ENCODE measurements around the gene WDR59. TPM values are rescaled to one million over a fixed set of nuclear protein-coding genes. Genes with fewer than 3 reads are reported as not detected.
"Not testable (repeated sequence)": the region's sequence is repeated elsewhere in the genome, so short reads cannot be mapped to it uniquely, and the experiment has no call there.

The WDR59 gene
- total RNA-seq, 1 donor from 2014 or later, result 16.3 TPM

DNA sequence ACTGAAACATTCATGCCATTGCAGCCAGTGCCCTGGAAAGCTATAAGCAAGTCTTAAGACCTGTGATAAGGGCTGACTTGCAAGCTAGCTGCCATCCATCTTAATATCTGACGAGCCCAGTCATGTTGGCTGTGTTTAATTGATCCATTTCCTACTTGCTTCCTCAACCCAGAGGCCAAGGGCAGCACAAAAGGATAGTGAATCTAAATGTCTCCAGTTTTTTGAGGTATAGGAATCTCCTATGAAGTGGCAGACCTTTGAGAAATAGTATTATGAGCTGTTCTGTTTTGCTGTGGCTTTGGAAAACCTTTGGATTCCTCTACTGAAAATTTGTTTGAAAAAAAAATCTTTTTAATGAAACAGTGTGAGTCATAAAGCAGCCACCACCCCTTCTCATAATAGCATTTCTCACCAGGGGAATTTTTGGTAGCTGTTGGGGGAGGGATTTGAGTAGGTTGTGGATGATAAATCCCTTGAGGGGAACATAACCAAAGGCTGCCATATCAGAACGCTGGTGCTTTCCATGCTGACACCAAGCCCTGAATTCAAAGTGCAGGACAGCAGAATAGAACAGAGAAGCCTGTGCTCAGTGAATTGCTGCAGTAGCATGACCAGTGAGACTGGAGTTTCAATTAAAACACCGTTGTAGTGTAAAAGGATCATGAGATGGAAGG, 26.8 kb upstream of the WDR59 start:
- DNase-seq, result peak; percentile 81

GRCh38 chr16:75010427-75010826, 25.5 kb upstream of the WDR59 start:
- DNase-seq, result no peak

- DNase-seq, result no peak
Measured at GRCh38 chr16:75007443-75007842, 22.5 kb upstream of the WDR59 start.

GRCh38 chr16:75005697-75006096, 20.8 kb upstream of the WDR59 start:
- no peak for DNase-seq

DNA sequence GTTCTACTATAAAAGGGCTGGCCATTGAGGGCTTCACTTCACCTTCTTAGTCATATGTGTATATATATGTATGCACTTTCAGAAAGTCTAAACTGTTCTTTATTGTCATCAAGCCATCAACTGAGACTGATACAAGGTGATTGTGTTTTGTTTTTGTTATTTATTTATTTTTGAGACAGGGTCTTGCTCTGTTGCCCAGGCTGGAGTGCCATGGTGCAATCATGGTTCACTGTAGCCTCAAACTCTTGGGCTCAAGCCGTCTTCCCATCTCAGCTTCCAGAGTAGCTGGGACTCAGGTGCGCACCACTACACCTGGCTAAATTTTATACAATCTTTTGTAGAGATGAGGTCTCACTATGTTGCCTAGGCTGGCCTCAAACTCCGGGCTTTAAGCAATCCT, 19.5 kb upstream of the WDR59 start:
- DNase-seq, result no peak

- no peak for DNase-seq
Measured at GRCh38 chr16:75003931-75004330, 19.0 kb upstream of the WDR59 start.

GRCh38 chr16:75002474-75002873, 17.6 kb upstream of the WDR59 start:
- DNase-seq, result no peak

DNA sequence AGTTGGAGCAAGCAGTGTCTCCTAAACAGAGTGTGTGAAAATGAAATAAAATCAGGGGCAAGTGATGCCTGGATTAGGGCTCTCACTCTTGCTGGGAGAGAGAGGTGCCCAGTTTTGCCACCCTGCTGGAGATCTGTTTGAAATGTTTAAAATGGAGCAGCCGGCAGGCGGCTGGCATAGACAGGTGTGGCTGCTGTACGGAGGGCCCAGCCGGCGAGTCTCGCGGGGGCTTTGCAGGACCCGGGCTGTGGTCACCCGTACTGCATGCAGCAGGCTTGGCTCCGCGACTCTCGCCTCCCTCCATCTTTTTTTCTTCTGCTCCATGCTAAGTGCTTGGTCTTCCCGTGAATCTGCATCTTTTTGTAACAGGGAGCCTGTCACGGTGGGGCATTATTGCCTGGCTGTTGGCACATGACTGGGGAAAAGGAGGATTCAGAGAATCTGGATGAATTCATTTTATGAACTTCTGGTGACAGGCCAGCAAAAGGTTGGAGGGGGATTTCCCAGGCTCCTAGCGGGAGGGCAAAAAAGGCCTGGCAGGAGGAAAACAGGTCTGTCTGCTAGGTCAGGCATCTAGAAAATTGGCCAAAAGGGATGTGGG, 15.7 kb upstream of the WDR59 start:
- DNase-seq, result peak; percentile 34

DNA sequence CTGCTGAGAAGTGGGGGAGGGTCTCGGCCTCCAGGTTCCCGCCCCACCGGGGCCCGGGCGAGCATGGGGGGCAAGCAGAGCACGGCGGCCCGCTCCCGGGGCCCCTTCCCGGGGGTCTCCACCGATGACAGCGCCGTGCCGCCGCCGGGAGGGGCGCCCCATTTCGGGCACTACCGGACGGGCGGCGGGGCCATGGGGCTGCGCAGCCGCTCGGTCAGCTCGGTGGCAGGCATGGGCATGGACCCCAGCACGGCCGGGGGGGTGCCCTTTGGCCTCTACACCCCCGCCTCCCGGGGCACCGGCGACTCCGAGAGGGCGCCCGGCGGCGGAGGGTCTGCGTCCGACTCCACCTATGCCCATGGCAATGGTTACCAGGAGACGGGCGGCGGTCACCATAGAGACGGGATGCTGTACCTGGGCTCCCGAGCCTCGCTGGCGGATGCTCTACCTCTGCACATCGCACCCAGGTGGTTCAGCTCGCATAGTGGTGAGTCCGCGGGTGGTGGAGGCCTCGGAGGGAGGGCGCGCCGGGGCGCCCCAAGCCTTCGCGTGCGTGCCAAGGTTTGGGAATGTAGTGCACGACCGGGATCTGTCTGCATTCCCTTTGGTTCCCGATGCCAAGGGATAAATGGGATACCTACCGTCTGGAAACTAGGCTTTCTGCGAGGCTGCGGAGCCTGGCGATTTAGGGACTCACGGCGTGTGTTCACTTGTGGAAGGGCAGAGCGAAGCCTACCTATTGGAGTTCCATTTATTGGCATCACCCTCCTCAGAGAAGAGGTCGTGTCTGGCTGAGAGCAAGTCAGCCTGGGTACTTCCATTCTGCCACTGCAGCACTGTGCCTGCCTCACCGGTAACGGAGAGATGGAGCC, 14.9 kb upstream of the WDR59 start:
- peak; percentile 35 for DNase-seq

DNA sequence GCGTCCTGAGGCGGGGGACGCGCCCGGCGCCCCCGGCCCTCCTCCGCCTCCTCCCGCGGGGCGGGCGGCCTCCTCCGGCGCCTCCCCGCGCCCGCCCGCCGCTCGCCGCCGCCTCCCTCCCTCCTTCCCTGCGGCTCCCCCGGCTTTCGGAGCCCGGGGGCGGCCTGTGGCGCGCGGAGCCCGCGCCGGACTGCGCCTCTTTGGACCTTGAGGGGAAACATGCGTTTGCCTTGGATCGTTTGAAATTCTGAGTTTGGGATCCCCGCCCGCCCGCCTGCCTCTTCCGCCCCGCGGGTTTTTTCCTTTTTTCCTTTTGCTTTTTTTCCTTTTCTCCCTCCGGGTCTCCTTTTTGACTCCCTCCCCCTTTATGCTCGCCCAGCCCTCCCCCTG, 14.3 kb upstream of the WDR59 start:
- peak; percentile 28 for DNase-seq

DNA sequence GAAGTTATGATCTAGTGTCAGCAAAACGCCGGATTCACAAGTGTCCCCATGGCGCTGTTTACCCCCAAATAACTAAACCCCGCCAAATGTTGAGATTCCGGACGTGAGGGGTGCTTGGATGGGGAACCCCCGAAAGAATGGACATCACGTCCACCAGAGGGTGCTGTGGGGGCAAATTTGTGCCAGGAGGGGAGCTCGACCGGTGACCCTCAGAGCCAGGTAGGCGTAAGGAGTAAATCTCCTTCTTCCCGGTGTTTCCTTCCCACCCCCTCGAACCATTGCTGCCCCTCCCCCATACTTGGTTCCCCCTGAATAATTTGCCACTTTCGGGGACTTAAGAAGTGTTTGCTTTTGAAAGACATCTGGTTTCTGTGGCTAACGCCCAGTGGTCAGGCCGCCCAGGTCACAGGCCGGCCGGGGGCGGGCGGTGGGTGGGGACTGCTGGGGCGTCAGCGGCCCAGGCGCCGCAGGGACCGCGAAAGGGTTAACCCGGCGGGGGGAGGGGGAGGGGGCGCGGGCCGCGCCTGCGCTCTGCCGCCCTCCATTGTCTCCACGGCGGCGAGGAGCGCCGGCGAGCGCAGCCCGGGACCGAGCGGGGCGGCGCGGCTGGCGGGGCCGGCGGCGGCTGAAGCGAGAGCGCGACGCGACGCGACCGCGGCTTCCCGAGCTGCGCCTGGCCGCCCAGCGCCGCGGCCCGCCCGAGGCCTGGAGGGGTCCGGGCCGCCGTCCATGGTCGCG, 13.7 kb upstream of the WDR59 start, which contains the start of gene ZNRF1:
ZNRF1 (plus strand) TSS at position 544 of the 738 bp plus-strand sequence. CDS start 648 bp downstream, outside the sequence.
- DNase-seq, result peak; percentile 86

DNA sequence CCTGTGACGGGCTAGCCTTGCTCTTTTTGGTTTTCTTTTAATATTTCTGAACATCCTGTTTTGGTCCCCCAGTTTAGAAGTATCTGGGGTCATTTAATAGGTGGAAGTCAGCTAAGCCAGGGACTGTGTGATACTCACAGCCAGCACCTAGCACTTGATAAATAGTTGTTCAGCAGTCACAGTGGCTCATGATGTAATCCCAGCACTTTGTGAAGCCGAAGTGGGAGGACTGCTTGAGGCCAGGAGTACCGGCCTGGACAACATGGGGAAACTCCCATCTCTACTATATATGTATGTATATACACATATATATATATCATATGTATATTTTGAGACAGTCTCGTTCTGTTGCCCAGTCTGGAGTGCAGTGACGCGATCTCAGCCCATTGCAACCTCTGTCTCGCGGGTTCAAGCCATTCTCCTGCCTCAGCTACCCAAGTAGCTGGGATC, 12.1 kb upstream of the WDR59 start:
- DNase-seq, result no peak

GRCh38 chr16:74995986-74996385, 11.1 kb upstream of the WDR59 start:
- DNase-seq, result no peak

DNA sequence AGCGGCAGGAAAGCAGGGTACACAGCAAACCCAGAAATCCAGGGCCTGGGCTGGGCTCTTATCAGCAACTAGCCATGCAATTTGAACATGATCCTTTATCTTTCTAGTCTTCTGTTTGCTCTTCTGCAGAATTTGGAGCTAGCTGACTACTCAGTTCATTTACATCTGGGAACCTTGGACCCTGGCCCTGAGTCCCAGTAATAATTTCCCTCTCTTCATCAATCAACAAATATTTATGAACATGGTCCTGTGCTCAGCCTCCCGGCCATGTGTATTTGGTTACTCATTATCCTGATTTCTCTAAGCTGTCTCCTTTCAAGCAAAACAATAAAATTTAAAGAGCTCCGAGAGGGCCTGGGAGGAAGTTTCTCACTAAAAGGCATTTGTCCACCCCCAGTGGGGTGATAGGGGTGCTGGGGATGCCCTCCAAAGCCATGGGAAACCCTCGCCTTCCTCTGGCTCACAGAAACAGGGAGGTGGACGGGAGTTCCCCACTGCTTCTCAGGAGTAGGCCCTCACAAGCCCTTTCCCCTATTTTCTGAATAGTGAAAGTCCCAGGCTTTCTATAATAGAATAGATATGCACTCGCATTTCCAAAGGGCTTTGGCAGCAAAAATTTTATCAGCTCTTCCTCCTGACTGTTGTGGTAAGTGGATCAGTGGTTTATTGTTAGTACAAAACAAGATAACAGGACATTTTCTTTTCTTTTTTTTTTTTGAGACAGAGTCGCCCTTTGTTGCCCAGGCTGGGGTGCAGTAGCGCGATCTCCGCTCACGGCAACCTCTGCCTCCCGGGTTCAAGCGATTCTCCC, 6.9 kb upstream of the WDR59 start:
- no peak for DNase-seq

DNA sequence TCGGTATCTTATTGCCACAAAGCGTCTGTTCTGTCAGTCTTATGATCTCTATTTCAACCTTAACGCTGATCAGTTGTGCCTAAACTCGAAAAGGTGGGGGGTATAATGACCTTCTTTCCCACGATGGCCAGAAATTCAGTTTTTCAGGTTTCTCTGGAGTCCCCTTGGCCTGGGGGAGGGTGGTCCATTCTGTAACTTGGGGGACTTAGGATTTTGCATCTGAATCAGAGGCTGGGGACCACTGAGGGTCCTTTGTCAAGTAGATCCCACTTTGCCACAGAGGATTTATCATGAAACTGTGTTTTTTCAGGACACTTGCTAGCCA, 6.3 kb upstream of the WDR59 start:
- DNase-seq, result no peak

DNA sequence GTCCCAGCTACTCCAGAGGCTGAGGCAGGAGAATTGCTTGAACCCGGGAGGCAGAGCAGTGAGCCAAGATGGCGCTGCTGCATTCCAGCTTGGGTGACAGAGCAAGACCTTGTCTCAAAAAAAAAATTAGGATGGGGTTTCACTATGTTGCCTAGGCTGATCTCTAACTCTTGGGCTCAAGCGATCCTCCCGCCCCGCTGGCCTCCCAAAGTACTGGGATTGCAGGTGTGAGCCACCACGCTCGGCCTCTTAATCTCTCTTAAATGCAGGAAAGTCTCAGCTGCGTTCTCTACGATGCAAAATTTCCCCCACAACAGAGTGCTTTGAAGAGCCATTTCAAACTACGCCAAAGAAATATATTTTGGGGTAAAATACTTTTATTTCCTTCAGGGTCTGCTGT, 5.9 kb upstream of the WDR59 start:
- no peak for DNase-seq

DNA sequence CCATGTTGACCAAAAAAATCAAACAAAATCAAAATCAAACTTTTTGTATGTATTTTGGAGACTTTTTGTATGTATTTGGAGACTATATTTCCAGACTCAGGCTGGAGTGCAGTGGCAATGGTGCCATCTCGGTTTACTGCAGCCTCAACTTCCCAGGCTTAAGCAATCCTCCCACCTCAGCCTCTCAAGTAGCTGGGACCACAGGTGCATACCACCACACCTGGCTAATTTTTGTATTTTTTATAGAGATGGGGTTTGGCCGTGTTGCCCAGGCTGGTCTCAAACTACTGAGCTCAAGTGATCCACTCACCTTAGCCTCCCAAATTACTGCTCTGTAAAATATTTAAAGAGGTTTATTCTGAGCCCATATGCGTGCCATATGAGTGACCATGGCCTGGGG, 4.9 kb upstream of the WDR59 start:
- not testable (repeated sequence) for DNase-seq

DNA sequence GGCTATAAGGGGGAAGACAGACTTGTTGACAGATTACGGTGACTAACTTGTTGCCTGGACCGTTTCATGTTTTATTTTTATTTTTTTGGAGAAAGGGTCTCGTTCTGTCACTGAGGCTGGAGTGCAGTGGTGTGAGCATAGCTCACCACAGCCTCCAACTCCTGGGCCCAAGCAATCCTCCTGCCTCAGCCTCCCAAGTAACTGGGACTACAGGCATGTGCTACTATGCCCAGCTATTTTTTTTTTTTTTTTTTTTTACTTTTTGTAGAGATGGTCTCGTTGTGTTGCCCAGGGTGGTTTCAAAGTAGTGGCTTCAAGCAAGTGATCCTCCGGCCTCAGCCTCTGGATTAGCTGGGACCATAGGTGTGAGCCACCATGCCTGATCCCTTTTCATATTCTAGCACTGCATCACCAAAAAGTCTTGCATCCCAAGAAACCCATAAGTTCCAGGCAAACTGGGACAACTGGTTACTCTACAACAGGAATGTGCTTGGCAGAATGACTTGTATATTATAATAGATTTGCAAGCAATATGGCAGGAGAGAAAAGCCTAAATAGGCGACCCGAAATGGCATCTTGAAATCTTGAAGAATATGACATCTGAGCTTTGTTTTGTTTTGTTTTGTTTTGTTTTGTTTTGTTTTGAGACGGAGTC, 2.2 kb upstream of the WDR59 start:
- DNase-seq, result no peak

DNA sequence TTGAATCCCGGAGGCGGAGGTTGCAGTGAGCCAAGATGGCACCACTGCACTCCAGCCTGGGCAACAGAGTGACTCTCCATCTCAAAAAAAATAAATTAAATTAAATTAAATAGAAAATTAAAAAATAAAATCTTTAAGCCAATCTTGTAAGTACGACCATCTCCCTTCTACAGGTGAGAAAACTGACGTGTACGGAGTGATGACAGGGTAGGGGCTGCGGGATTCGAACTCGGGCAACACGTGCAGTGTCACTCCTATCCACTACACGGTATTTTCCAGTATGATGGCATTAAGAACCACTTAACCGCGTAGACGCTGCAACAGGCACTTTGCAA, 762 bp downstream of the WDR59 start:
- no peak for DNase-seq

- DNase-seq, result no peak
Measured at GRCh38 chr16:74982256-74982655, 2.7 kb downstream of the WDR59 start.

GRCh38 chr16:74975591-74975990, 9.3 kb downstream of the WDR59 start:
- DNase-seq, result no peak

- no peak for DNase-seq
Measured at GRCh38 chr16:74973304-74973703, 11.6 kb downstream of the WDR59 start.
